HG03460 (cell line): ENCODE results near the gene ESD.
A peak's percentile ranks its signal among the peaks of the same experiment; 100 is the strongest.
"Not testable (repeated sequence)": the region's sequence is repeated elsewhere in the genome, so short reads cannot be mapped to it uniquely, and the experiment has no call there.

ENCODE experiments used
- ATAC-seq: cut with Tn5 transposase; IDR thresholded peaks from one replicate; pipeline ENCODE4 v1.9.1; 2021; ENCODE audit not compliant: unreplicated experiment

ESD gene

GRCh38 chr13:46796515-46797474 lies at the start of gene ESD:
TSS of gene ESD (minus strand) at chr13:46797161. CDS start at chr13:46791413, 5,748 bp downstream.
- peak; percentile 90 for ATAC-seq

- no peak for ATAC-seq
Measured at GRCh38 chr13:46846726-46847125, 49.8 kb upstream of the ESD start.

GRCh38 chr13:46845146-46845545 lies 48.2 kb upstream of the ESD start:
- no peak for ATAC-seq

- ATAC-seq = no peak
Measured at GRCh38 chr13:46844431-46844830, 47.5 kb upstream of the ESD start.

GRCh38 chr13:46839399-46839798 lies 42.4 kb upstream of the ESD start:
- no peak for ATAC-seq

GRCh38 chr13:46834657-46835056 lies 37.7 kb upstream of the ESD start:
- no peak for ATAC-seq

GRCh38 chr13:46831588-46832194 lies 34.7 kb upstream of the ESD start:
- no peak for ATAC-seq

GRCh38 chr13:46830405-46831005 lies 33.5 kb upstream of the ESD start:
- no peak for ATAC-seq

GRCh38 chr13:46822551-46822950 lies 25.6 kb upstream of the ESD start:
- no peak for ATAC-seq

GRCh38 chr13:46817838-46818476 lies 21.0 kb upstream of the ESD start:
- ATAC-seq = no peak

- ATAC-seq = no peak
Measured at GRCh38 chr13:46817095-46817494, 20.1 kb upstream of the ESD start.

GRCh38 chr13:46816371-46816770 lies 19.4 kb upstream of the ESD start:
- no peak for ATAC-seq

GRCh38 chr13:46812301-46812797 lies 15.4 kb upstream of the ESD start:
- ATAC-seq = no peak

GRCh38 chr13:46810440-46810839 lies 13.5 kb upstream of the ESD start:
- no peak for ATAC-seq

GRCh38 chr13:46804921-46805320 lies 8.0 kb upstream of the ESD start:
- not testable (repeated sequence) for ATAC-seq

GRCh38 chr13:46804391-46804815 lies 7.4 kb upstream of the ESD start:
- no peak for ATAC-seq

GRCh38 chr13:46803586-46803985 lies 6.6 kb upstream of the ESD start:
- no peak for ATAC-seq

- no peak for ATAC-seq
Measured at GRCh38 chr13:46801858-46802257, 4.9 kb upstream of the ESD start.

GRCh38 chr13:46799139-46799538 lies 2.2 kb upstream of the ESD start:
- ATAC-seq = no peak

- no peak for ATAC-seq
Measured at GRCh38 chr13:46797501-46798237, 708 bp upstream of the ESD start.
